H4 (cell line): ENCODE data around the gene CHID1. TPM values are rescaled to one million over a fixed set of nuclear protein-coding genes. Genes with fewer than 3 reads are reported as not detected.

Experiments
- DNase-seq: peaks from one replicate; pipeline ENCODE4 v3.0.0-alpha.2; 2015; ENCODE audit warnings: low spot score
- total RNA-seq: library from RNA; depleted of rRNA; stranded (reverse); fragments of >200 nt; shearing (Covaris generic); gene quantifications from 2 replicates; pipeline ENCODE4 v1.2.3, GENCODE V29; 2014

CHID1 gene
- total RNA-seq, 1 experiment from 2014 or later: 65.1 TPM

GRCh38 chr11:864898-865297, 45.7 kb downstream of the CHID1 start:
- DNase-seq: no peak

- DNase-seq: no peak
Measured at GRCh38 chr11:863910-864827, 46.4 kb downstream of the CHID1 start.

- DNase-seq: no peak
Measured at GRCh38 chr11:863023-863909, 47.3 kb downstream of the CHID1 start.

GRCh38 chr11:862696-863022, 48.0 kb downstream of the CHID1 start:
- DNase-seq: no peak

GRCh38 chr11:862081-862661, 48.4 kb downstream of the CHID1 start:
- no peak for DNase-seq

- DNase-seq: no peak
Measured at GRCh38 chr11:861105-861479, 49.5 kb downstream of the CHID1 start.

- no peak for DNase-seq
Measured at GRCh38 chr11:860234-861104, 50.1 kb downstream of the CHID1 start.

- DNase-seq: no peak
Measured at GRCh38 chr11:859394-860131, 51.0 kb downstream of the CHID1 start.

- no peak for DNase-seq
Measured at GRCh38 chr11:858762-859339, 51.8 kb downstream of the CHID1 start.

GRCh38 chr11:858053-858761, 52.4 kb downstream of the CHID1 start:
- no peak for DNase-seq

GRCh38 chr11:856397-856796, 54.2 kb downstream of the CHID1 start:
- DNase-seq: no peak

GRCh38 chr11:855796-856195, 54.8 kb downstream of the CHID1 start:
- no peak for DNase-seq

- no peak for DNase-seq
Measured at GRCh38 chr11:855330-855674, 55.3 kb downstream of the CHID1 start.

- no peak for DNase-seq
Measured at GRCh38 chr11:854601-855329, 55.8 kb downstream of the CHID1 start.

GRCh38 chr11:853682-854448, 56.7 kb downstream of the CHID1 start:
- no peak for DNase-seq

- no peak for DNase-seq
Measured at GRCh38 chr11:852762-853161, 57.8 kb downstream of the CHID1 start.

- DNase-seq: no peak
Measured at GRCh38 chr11:850775-851763, 59.5 kb downstream of the CHID1 start.
